22Rv1 (cell line): Measurements from ENCODE around the gene MAPT.

Source experiments
- CTCF ChIP-seq: fragments of 450-650 bp; IDR thresholded peaks from 2 replicates; pipeline ENCODE4 v1.5.1; 2017; ENCODE audit warnings: mild to moderate bottlenecking
- ZFX ChIP-seq: fragments of 450-650 bp; IDR thresholded peaks from 2 replicates; pipeline ENCODE4 v1.6.1; 2017; ENCODE audit warnings: antibody characterized with exemption, borderline replicate concordance

DNA sequence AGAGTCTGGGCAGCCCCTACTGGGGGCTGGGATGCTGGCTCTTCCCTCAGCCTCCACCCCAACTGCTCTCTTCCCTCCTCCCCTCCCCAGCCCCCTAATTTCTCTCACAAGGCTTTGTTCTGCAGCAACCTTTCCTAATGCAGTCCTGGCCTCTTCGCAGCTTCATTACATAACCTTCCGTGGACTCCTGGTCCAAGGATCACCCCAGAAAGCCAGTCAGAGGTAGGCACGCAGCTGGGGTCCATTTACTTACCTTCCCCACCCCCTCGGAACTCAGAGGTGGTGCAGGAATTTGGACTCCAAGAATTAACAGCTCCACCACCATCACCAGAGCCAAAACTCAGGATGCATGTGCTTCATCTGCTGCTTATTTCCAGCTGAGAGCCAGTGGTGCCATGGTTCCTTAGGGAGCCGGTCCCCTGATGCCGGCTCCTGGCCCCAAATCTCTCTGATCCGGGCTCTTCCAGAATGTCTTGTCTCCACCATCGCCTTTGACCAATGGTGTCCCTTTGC lies 40.9 kb downstream of the MAPT start:
- TF ChIP-seq CTCF (no peak), ZFX (no peak)
